HG03432 (cell line): ENCODE data around the gene PUM2.
"Not testable (repeated sequence)": the region's sequence is repeated elsewhere in the genome, so short reads cannot be mapped to it uniquely, and the experiment has no call there.

Experiments used
- ATAC-seq: cut with Tn5 transposase; IDR thresholded peaks from one replicate; pipeline ENCODE4 v1.9.1; 2021; ENCODE audit warnings: mild to moderate bottlenecking, moderate library complexity; ENCODE audit not compliant: unreplicated experiment

Gene PUM2

GRCh38 chr2:20300656-20301055 is 50.0 kb downstream of the PUM2 start:
- ATAC-seq, result no peak

- ATAC-seq, result no peak
Observed at GRCh38 chr2:20299113-20299512, 51.5 kb downstream of the PUM2 start.

- no peak for ATAC-seq
Observed at GRCh38 chr2:20294231-20294630, 56.4 kb downstream of the PUM2 start.

GRCh38 chr2:20292984-20293383 is 57.7 kb downstream of the PUM2 start:
- no peak for ATAC-seq

GRCh38 chr2:20291846-20292408 is 58.7 kb downstream of the PUM2 start:
- ATAC-seq, result no peak

GRCh38 chr2:20291106-20291564 is 59.5 kb downstream of the PUM2 start:
- ATAC-seq, result peak; percentile 79

- ATAC-seq, result no peak
Observed at GRCh38 chr2:20288642-20289340, 61.9 kb downstream of the PUM2 start.

GRCh38 chr2:20282916-20283592 is 67.6 kb downstream of the PUM2 start:
- ATAC-seq, result no peak

GRCh38 chr2:20281876-20282275 is 68.8 kb downstream of the PUM2 start:
- no peak for ATAC-seq

GRCh38 chr2:20273042-20273441 is 77.6 kb downstream of the PUM2 start:
- no peak for ATAC-seq

GRCh38 chr2:20268317-20268716 is 82.3 kb downstream of the PUM2 start:
- not testable (repeated sequence) for ATAC-seq

- ATAC-seq, result no peak
Observed at GRCh38 chr2:20267529-20267928, 83.1 kb downstream of the PUM2 start.

GRCh38 chr2:20264629-20265028 is 86.0 kb downstream of the PUM2 start:
- no peak for ATAC-seq

GRCh38 chr2:20257411-20257810 is 93.2 kb downstream of the PUM2 start:
- ATAC-seq, result no peak

- ATAC-seq, result no peak
Observed at GRCh38 chr2:20254731-20255130, 95.9 kb downstream of the PUM2 start.

GRCh38 chr2:20250436-20250835 is 100.2 kb downstream of the PUM2 start:
- ATAC-seq, result no peak

- ATAC-seq, result no peak
Observed at GRCh38 chr2:20249170-20249569, 101.5 kb downstream of the PUM2 start.

- ATAC-seq, result no peak
Observed at GRCh38 chr2:20247084-20247483, 103.6 kb downstream of the PUM2 start.

- ATAC-seq, result not testable (repeated sequence)
Observed at GRCh38 chr2:20243637-20244036, 107.0 kb downstream of the PUM2 start.

- no peak for ATAC-seq
Observed at GRCh38 chr2:20242727-20243377, 107.8 kb downstream of the PUM2 start.

GRCh38 chr2:20241973-20242726 is 108.5 kb downstream of the PUM2 start:
- ATAC-seq, result no peak
